ENCODE data around the gene HMGCS1.
A peak's percentile ranks its signal among the peaks of the same experiment; 100 is the strongest.

The HMGCS1 gene

GRCh38 chr5:43300112-43300511 is 13.1 kb downstream of the HMGCS1 start:
- TF ChIP-seq GATA2 (IDR thresholded peaks at IDR 0.05; ENCODE audit: low read depth, low read length) = no peak

DNA sequence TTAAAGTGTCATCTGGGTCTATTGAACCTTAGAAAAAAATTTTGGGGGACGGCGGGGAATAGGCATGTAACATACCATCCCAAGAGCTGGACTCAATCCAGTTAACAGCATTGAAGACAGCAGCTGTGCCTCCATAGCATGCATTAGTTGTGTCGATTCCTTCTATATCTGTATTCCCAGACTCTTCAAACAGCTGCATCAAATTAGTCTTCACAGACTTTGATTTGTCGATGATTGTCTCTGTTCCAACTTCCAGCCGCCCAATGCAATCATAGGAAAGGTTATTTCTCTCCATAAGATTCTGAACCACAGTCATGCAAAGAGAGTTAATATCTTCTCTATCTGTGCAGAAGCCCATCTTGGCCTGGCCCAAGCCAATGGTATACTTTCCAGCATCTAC is 14.8 kb downstream of the HMGCS1 start:
- TF ChIP-seq GATA2 (IDR thresholded peaks at IDR 0.05; ENCODE audit: low read depth, low read length) (peak; percentile 40; the same call in 1 of the 2 replicates), GATA3 (IDR thresholded peaks at IDR 0.05; ENCODE audit: low read depth, low read length) (peak; percentile 47; the same call in 1 of the 2 replicates)

DNA sequence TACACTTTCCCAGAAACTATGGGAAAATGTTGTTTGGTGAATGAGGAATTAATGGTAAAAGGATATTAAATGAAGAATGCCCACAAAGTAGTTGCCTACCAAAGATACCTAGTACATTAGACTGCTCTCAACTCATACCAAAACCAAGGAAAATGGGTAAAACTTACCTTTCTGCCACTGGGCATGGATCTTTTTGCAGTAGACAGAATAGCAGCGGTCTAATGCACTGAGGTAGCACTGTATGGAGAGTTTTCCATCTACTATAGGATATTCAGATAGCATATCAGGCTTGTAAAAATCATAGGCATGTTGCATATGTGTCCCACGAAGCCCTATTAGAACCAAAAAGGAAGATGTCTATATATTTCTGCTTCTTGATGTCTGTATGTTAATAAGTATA is 16.4 kb downstream of the HMGCS1 start:
- TF ChIP-seq GATA2 (IDR thresholded peaks at IDR 0.05; ENCODE audit: low read depth, low read length) (no peak), GATA3 (IDR thresholded peaks at IDR 0.05; ENCODE audit: low read depth, low read length) (no peak)

DNA sequence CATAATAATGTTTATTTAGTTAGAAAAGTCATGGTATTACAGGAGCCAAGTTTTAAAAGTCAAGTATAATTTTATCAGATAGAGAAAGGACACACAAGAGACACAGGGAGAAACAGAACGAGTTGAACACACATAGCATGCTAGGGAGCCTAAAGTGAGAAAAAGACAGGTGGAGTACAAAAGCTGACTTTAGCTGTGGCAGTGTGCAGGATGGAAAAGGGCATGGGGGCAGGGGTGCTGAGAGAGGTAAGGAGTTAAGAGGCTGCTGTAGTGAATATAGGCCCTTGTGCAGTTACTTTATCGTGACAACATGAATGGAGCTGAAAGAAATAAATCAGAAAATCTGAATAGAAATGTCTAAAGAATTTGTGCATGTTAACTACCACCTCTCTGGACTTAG is 18.0 kb downstream of the HMGCS1 start:
- TF ChIP-seq GATA2 (IDR thresholded peaks at IDR 0.05; ENCODE audit: low read depth, low read length) = no peak

GRCh38 chr5:43294226-43294625 is 19.0 kb downstream of the HMGCS1 start:
- TF ChIP-seq GATA3 (IDR thresholded peaks at IDR 0.05; ENCODE audit: low read depth, low read length) (no peak), GATA2 (IDR thresholded peaks at IDR 0.05; ENCODE audit: low read depth, low read length) (no peak)

- TF ChIP-seq GATA3 (IDR thresholded peaks at IDR 0.05; ENCODE audit: low read depth, low read length) (no peak), GATA2 (IDR thresholded peaks at IDR 0.05; ENCODE audit: low read depth, low read length) (no peak)
These were observed 22.5 kb downstream of the HMGCS1 start for GRCh38 chr5:43290726-43291125.

- TF ChIP-seq GATA2 (IDR thresholded peaks at IDR 0.05; ENCODE audit: low read depth, low read length) = no peak
- no peak for TF ChIP-seq GATA3 (IDR thresholded peaks at IDR 0.05; ENCODE audit: low read depth, low read length)
These were observed 24.9 kb downstream of the HMGCS1 start for GRCh38 chr5:43288269-43288831.

- TF ChIP-seq GATA2 (IDR thresholded peaks at IDR 0.05; ENCODE audit: low read depth, low read length) = no peak
- no peak for TF ChIP-seq GATA3 (IDR thresholded peaks at IDR 0.05; ENCODE audit: low read depth, low read length)
These were observed 25.7 kb downstream of the HMGCS1 start for GRCh38 chr5:43287493-43287892.

GRCh38 chr5:43286623-43287022 is 26.6 kb downstream of the HMGCS1 start:
- TF ChIP-seq GATA2 (IDR thresholded peaks at IDR 0.05; ENCODE audit: low read depth, low read length) = no peak
- no peak for TF ChIP-seq GATA3 (IDR thresholded peaks at IDR 0.05; ENCODE audit: low read depth, low read length)

DNA sequence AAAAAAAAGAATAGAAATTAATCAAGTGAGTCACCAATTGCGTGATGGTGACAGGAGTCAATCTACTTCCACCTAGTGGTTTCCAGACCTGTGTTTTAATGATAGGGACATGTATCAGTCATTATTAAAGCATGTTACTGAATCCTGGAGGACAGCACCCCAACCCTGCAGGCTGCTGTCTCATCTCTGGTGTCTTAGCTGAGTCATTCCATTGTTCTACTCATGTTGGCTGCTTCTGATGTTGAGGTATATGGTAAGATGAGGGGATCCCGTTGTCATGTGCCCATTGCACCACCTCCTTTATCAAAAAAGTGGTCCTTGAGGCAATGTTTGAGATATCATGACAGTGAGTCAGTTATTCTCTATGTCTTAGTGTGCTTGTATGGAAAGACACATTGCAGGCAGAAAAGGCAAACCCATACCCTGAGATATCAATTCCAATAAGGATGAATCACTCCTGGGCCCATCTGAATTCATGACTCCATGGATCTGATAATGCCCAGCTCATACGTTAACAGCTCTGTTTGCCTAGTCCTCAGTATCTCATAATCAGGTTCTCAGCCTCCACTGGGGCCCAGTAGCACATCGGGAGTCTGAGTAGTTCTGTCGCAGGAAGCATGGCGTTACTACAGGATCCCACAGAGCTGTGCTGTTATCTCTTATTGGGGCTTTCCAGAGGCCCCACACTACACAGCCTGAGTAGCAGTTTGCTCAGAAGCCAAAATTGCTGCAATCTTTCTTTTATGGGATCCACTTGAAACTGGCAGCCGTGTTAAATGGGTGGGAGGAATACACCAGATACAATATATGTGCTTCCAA is 31.2 kb downstream of the HMGCS1 start:
- TF ChIP-seq GATA3 (IDR thresholded peaks at IDR 0.05; ENCODE audit: low read depth, low read length) (no peak), GATA2 (IDR thresholded peaks at IDR 0.05; ENCODE audit: low read depth, low read length) (no peak)

DNA sequence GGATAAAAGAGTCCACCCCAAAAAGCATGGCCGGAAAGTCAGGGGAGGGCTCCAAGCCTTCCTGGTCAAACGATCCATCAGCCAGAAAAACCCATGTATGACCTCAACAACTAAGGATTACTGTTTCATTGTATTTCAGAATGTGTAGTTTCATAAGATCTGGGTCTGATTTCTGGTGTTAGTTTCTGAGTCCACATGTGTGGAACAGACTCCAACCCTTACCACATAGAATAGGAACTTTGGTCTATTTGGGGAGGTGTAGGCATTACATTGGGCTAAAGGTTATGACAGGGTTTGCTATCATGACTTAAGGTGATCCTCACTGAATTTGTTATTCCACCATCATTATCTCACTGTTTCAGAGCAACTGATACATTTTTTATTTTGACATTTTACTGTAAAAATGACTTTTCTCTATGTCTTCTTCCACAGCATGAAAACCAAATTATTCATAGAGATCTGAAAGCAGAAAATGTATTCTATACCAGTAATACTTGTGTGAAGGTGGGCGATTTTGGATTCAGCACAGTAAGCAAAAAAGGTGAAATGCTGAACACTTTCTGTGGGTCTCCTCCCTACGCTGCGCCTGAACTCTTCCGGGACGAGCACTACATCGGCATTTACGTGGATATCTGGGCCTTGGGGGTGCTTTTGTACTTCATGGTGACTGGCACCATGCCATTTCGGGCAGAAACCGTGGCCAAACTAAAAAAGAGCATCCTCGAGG is 33.5 kb downstream of the HMGCS1 start:
- TF ChIP-seq GATA2 (IDR thresholded peaks at IDR 0.05; ENCODE audit: low read depth, low read length) (no peak), GATA3 (IDR thresholded peaks at IDR 0.05; ENCODE audit: low read depth, low read length) (no peak)

DNA sequence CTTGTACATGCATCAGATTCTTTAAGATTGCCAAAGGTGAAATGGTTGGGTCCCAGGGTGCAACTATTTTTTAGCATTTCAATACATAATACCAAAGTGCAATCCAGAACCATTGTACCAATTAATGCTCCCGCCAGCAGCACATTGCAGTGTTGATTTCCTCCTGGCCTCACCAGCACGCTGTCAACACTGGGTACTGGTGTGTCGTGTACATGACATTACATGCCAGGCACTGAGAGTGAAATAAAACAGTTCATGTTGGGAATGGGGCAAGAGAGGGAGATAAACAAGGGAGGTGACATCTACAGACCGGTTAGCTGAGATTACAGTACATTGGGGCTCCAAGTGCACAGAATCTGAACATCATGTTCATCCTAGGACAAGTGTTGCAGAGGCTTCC is 37.8 kb downstream of the HMGCS1 start:
- TF ChIP-seq GATA2 (IDR thresholded peaks at IDR 0.05; ENCODE audit: low read depth, low read length) (no peak), GATA3 (IDR thresholded peaks at IDR 0.05; ENCODE audit: low read depth, low read length) (no peak)

DNA sequence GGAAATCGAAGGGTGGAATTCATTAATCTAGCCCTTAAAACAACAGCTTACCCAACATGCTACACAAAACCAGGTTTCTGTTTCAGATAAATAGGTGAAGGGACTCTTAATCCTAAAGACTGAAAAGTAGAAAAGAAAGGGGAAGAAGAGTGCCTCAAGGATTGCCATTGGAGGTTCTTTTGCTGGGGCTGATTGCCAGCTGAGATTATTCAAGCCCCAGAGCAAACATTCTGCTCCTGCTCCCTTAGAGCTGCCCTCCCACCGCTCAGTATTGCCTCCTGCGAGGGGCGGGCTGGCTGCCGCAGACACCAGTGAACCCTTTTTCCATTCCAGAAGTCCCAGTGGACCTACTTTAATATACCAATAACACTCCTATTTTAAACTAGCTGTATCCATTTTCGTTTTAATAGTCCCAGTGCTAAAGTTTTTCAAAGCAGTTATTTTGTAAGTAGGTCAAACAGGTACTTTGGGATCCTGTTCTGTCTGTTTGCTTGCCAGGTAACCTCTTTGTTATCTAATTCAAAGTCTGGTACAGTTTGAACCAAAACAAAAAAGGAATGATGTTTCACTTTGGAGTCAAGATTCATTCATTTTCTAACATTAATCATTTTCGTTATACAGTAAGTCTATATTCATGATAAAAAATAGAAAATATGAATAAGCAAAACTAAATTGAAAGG is 38.6 kb downstream of the HMGCS1 start:
- TF ChIP-seq GATA2 (IDR thresholded peaks at IDR 0.05; ENCODE audit: low read depth, low read length) (no peak), GATA3 (IDR thresholded peaks at IDR 0.05; ENCODE audit: low read depth, low read length) (no peak)

GRCh38 chr5:43273552-43273951 is 39.7 kb downstream of the HMGCS1 start:
- TF ChIP-seq GATA3 (IDR thresholded peaks at IDR 0.05; ENCODE audit: low read depth, low read length) (no peak), GATA2 (IDR thresholded peaks at IDR 0.05; ENCODE audit: low read depth, low read length) (no peak)

Measured in SH-SY5Y (cell line).